Measurements from ENCODE around the gene NFIA.

The NFIA gene

DNA sequence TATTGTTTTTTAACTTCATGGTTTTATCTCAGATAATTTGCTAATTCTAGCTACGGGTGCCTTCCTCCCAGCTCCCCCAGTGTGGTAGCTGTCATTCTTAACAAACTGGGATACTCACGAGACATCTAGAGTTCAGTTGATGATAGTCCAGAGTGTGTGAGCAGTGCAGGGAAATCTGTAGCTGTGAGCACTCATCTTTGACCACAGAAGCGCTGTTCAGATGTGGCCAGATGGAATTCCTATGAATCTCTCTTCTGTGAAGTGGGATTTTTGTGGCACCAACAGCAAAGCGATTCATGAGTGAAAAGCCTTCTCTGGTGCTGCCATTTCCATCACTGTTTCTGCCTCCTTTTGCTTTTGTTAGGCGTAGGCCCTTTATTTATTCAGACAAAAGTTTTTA, 125.1 kb downstream of the NFIA start:
- no peak for DNase-seq (ENCODE audit: low spot score)
- no peak overlapping the region for H3K4me3 ChIP-seq
- TF ChIP-seq, protein P1, sequence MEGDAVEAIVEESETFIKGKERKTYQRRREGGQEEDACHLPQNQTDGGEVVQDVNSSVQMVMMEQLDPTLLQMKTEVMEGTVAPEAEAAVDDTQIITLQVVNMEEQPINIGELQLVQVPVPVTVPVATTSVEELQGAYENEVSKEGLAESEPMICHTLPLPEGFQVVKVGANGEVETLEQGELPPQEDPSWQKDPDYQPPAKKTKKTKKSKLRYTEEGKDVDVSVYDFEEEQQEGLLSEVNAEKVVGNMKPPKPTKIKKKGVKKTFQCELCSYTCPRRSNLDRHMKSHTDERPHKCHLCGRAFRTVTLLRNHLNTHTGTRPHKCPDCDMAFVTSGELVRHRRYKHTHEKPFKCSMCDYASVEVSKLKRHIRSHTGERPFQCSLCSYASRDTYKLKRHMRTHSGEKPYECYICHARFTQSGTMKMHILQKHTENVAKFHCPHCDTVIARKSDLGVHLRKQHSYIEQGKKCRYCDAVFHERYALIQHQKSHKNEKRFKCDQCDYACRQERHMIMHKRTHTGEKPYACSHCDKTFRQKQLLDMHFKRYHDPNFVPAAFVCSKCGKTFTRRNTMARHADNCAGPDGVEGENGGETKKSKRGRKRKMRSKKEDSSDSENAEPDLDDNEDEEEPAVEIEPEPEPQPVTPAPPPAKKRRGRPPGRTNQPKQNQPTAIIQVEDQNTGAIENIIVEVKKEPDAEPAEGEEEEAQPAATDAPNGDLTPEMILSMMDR (IDR thresholded peaks at IDR 0.05) = no peak

GRCh38 chr1:61208172-61208571, 125.8 kb downstream of the NFIA start:
- Histone ChIP-seq H3K4me3 (no peak overlapping the region), H3K27ac (no peak overlapping the region)
- DNase-seq (ENCODE audit: low spot score) = no peak
- TF ChIP-seq, protein P1 (IDR thresholded peaks at IDR 0.05) = no peak

More for the DNA sequence above, 125.1 kb downstream of the NFIA start:
- H3K27ac ChIP-seq = no peak overlapping the region

- TF ChIP-seq, protein P1 (IDR thresholded peaks at IDR 0.05) = no peak
- Histone ChIP-seq H3K27ac (no peak overlapping the region), H3K4me3 (no peak overlapping the region)
- no peak for DNase-seq (ENCODE audit: low spot score)
Observed at GRCh38 chr1:61208831-61209230, 126.5 kb downstream of the NFIA start.

GRCh38 chr1:61210435-61211154, 128.2 kb downstream of the NFIA start:
- no peak overlapping the region for H3K4me3 ChIP-seq
- H3K27ac ChIP-seq = peak overlapping the region in 1 of 2 donors; percentile 43
- DNase-seq (ENCODE audit: low spot score) = no peak
- TF ChIP-seq, protein P1 (IDR thresholded peaks at IDR 0.05) = no peak

DNA sequence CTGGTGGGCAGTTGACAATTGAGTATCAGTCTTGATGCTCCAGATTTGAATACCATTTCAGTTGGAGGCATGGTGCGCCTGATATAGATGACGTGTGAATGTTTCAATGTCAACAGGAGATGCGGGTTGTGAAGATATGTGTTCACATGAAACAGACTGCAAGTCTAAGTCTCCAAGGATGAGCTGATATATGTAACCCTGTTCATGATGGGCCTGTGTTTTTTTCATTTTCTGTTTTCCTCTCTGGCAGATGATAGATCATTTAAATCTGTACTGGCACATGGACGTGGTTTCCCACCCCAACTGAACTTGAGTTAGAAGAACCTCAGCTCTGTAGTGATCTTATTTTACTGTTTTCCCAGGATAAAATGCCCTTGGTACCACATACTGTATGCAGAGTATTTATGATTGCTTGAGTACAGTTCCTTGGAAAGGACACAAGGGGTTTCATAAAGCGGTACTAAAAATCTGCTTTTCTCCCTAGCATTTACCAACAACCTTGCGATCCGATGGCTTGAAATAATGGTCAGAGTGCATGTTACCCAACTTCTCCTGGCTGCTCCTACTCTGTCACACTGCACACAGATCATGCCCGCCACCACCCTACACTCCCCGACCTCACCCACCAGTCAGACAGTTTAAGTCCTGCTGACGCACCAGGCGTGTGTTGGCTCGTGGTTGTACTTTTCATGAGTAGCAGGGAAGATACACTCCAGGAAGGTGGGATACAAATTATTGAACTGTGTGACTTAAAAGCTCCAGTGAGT, 131.1 kb downstream of the NFIA start:
- TF ChIP-seq, protein P1 (IDR thresholded peaks at IDR 0.05) = no peak
- Histone ChIP-seq H3K27ac (no peak overlapping the region), H3K4me3 (no peak overlapping the region)
- DNase-seq (ENCODE audit: low spot score) = no peak

GRCh38 chr1:61215119-61215518, 132.8 kb downstream of the NFIA start:
- TF ChIP-seq, protein P1 (IDR thresholded peaks at IDR 0.05) = no peak
- H3K4me3 ChIP-seq = no peak overlapping the region
- H3K27ac ChIP-seq = no peak overlapping the region
- DNase-seq (ENCODE audit: low spot score) = no peak

Data from coronary artery (tissue), 2 donors.